GM12874 (cell line): ENCODE data around the gene MND1.

ENCODE experiments used
- TF ChIP-seq, protein P1 (sequence below): IDR thresholded peaks from 2 replicates; pipeline ENCODE4 v1.5.1; 2011; ENCODE audit warnings: low read depth, mild to moderate bottlenecking, control low read depth, low read length, moderate library complexity; ENCODE audit not compliant: insufficient read depth

MND1 gene

DNA sequence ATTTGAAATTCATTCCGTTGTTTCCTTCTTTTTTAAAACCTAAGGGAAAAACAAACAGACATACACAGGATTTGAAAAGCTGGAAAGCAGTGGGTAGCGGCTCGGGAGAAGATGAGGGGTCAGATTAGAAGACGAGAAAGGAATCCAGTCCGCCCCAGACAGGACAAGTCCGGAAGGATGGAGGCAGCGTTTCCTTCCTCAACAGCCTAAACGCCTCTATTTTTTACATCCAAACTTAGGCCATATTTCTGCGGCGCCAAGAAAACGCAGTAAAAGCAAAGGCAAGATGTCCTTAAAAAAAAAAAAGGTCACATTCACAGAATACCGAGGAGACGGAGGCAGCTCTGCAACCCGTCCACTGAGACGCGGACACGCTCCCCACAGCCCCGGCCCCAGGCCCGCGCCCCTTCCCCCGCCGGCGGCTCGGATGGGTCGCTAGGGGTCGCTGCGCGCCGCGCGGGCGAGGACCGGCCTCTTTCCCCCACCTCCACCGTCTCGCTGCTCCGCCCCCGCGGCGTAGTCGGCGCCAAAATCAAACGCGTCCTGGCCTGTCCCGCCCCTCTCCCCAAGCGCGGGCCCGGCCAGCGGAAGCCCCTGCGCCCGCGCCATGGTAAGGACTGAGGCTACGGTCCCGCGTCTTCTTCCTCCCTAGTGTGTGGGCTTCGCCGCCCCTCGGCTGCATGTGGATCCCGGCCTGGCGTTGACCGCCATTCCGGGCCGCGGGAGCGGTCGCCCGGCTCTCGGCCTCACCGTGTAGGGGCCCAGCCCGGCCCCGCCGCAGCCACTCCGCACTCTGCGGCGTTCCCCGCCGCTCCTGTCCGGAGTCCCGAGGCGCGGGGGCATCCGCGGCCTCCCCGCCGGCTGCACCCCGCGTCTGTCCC, at the start of gene MND1:
Gene MND1, plus strand, starts transcription at position 558 of the 881 bp plus-strand sequence. Its CDS starts 50 bp downstream, at position 608.
- TF ChIP-seq, protein P1, sequence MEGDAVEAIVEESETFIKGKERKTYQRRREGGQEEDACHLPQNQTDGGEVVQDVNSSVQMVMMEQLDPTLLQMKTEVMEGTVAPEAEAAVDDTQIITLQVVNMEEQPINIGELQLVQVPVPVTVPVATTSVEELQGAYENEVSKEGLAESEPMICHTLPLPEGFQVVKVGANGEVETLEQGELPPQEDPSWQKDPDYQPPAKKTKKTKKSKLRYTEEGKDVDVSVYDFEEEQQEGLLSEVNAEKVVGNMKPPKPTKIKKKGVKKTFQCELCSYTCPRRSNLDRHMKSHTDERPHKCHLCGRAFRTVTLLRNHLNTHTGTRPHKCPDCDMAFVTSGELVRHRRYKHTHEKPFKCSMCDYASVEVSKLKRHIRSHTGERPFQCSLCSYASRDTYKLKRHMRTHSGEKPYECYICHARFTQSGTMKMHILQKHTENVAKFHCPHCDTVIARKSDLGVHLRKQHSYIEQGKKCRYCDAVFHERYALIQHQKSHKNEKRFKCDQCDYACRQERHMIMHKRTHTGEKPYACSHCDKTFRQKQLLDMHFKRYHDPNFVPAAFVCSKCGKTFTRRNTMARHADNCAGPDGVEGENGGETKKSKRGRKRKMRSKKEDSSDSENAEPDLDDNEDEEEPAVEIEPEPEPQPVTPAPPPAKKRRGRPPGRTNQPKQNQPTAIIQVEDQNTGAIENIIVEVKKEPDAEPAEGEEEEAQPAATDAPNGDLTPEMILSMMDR: peak; percentile 96

DNA sequence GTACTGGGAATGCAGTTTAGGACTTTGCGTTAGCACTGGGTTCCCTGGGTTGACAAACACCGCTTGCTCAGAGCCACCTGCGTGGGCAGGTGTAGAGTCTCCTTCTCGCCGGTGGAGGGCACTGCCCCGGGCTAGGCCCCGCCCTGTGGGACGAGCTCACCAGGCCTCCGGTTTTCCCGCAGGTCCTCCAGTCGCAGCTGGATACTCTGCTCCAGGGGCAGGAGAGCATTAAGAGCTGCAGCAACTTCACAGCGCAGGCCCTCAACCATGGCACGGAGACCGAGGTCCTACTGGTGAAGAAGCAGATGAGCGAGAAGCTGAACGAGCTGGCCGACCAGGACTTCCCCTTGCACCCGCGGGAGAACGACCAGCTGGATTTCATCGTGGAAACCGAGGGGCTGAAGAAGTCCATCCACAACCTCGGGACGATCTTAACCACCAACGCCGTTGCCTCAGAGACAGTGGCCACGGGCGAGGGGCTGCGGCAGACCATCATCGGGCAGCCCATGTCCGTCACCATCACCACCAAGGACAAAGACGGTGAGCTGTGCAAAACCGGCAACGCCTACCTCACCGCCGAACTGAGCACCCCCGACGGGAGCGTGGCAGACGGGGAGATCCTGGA, 49.2 kb upstream of the MND1 start:
- TF ChIP-seq, protein P1: no peak

GRCh38 chr4:153296040-153296823, 48.3 kb upstream of the MND1 start:
- TF ChIP-seq, protein P1: no peak

GRCh38 chr4:153297116-153297515, 47.4 kb upstream of the MND1 start:
- TF ChIP-seq, protein P1: no peak

DNA sequence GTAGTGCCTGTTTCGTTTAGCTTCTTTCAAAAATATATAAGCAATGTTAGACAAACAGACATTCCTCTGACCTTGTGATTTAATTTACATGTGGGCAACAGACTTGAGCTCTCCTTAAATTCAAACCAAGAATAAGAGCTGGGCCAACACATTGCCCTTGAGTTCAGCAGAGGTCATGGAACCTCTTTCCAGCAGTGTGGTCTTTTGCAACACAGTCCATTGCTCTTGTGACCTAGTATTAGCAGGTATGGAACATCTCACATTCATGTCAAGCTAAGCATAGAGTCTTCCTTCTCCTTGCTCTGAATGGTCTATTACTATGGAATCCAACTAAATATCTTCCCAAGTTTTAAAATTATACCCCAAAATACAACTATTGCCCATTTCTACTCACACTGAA, 33.7 kb upstream of the MND1 start:
- TF ChIP-seq, protein P1: no peak

GRCh38 chr4:153314915-153315314, 29.6 kb upstream of the MND1 start:
- TF ChIP-seq, protein P1: no peak
